Stimulated activated CD4-positive, alpha-beta T cell treated with anti-CD3 and anti-CD28 coated beads, Interleukin-15, amount 100 ng/mL, for 48 hours (primary cell): ENCODE results near the gene LRFN2.

ENCODE experiments used
- DNase-seq, 2 donors: peaks; one replicate each; pipeline ENCODE4 v3.0.0-alpha.2; 2020; ENCODE audit warnings: low read depth in 2 of 2

Gene LRFN2

GRCh38 chr6:40378725-40379074, 208.5 kb downstream of the LRFN2 start:
- DNase-seq, result no peak

- no peak for DNase-seq
Measured at GRCh38 chr6:40378071-40378724, 209.0 kb downstream of the LRFN2 start.

GRCh38 chr6:40377173-40377806, 209.9 kb downstream of the LRFN2 start:
- DNase-seq, result no peak

- DNase-seq, result no peak
Measured at GRCh38 chr6:40376113-40376650, 211.0 kb downstream of the LRFN2 start.

- DNase-seq, result no peak
Measured at GRCh38 chr6:40373267-40373666, 213.9 kb downstream of the LRFN2 start.

- no peak for DNase-seq
Measured at GRCh38 chr6:40371621-40372020, 215.5 kb downstream of the LRFN2 start.

- DNase-seq, result no peak
Measured at GRCh38 chr6:40371095-40371494, 216.1 kb downstream of the LRFN2 start.

GRCh38 chr6:40369891-40370290, 217.3 kb downstream of the LRFN2 start:
- no peak for DNase-seq

GRCh38 chr6:40369042-40369441, 218.1 kb downstream of the LRFN2 start:
- DNase-seq, result no peak

- DNase-seq, result no peak
Measured at GRCh38 chr6:40362859-40363258, 224.3 kb downstream of the LRFN2 start.

GRCh38 chr6:40359808-40360207, 227.4 kb downstream of the LRFN2 start:
- DNase-seq, result no peak

- DNase-seq, result no peak
Measured at GRCh38 chr6:40358473-40359460, 228.4 kb downstream of the LRFN2 start.

GRCh38 chr6:40356242-40356910, 230.8 kb downstream of the LRFN2 start:
- DNase-seq, result no peak

- DNase-seq, result no peak
Measured at GRCh38 chr6:40355532-40355931, 231.6 kb downstream of the LRFN2 start.

- no peak for DNase-seq
Measured at GRCh38 chr6:40355066-40355465, 232.1 kb downstream of the LRFN2 start.

- DNase-seq, result no peak
Measured at GRCh38 chr6:40353967-40354452, 233.2 kb downstream of the LRFN2 start.

- no peak for DNase-seq
Measured at GRCh38 chr6:40353197-40353966, 233.8 kb downstream of the LRFN2 start.

- DNase-seq, result no peak
Measured at GRCh38 chr6:40352527-40353170, 234.5 kb downstream of the LRFN2 start.

GRCh38 chr6:40352006-40352405, 235.2 kb downstream of the LRFN2 start:
- DNase-seq, result no peak

GRCh38 chr6:40350747-40351217, 236.4 kb downstream of the LRFN2 start:
- no peak for DNase-seq
